ENCODE measurements around the gene EMC8. TPM values are rescaled to one million over a fixed set of nuclear protein-coding genes. Genes with fewer than 3 reads are reported as not detected.

Gene EMC8
- total RNA-seq, 4 donors from 2014 or later = 27.9 to 40.0 (median 31.8) TPM

- Histone ChIP-seq H3K9me3 (no peaks in the 10 kb centered on the region), H3K27me3 (no peaks in the 10 kb centered on the region), H3K4me1 (no peaks in the 10 kb centered on the region), H3K27ac (no peak overlapping the region), H3K4me3 (no peak overlapping the region), H3K36me3 (no peaks in the 10 kb centered on the region)
- 84% methylated on average over 7 of the region's 7 CpGs; no CpG with 5 or more reads in 1 of the 2 donors for WGBS, 2 donors (ENCODE audit: low coverage in 1 of 2)
- no peak for DNase-seq
- in situ Hi-C loops (cut with MboI; ENCODE audit: low pct_ligation_motif_present in 1 of 4, low pct_unique_long_range_greater_than_20kb in 1 of 4, low sequenced_read_pairs in 3 of 4) = no loop called here
- no peak for TF ChIP-seq EP300 (IDR thresholded peaks at IDR 0.05; ENCODE audit: low read depth)
- no peak for TF ChIP-seq CTCF (IDR thresholded peaks at IDR 0.05)
- TF ChIP-seq POLR2AphosphoS5 (IDR thresholded peaks at IDR 0.05) = no peak
- no peak for TF ChIP-seq POLR2A (IDR thresholded peaks at IDR 0.05)
- intact Hi-C loops (cut with DNase I; ENCODE audit: low total_unique reads) = no loop called here
Observed at GRCh38 chr16:85728879-85729278, 70.5 kb downstream of the EMC8 start.

Small RNA genes within 50 kb of the gene (small RNA-seq; reads per million reads assigned to genes)
- gene RNU1-103P = 0 reads per million in 4 donors

Other genes starting within 250 kb of the EMC8 start
- gene GSE1, start 186.2 kb downstream of the EMC8 start, total RNA-seq = 100 to 1,000 TPM; 100 to 139 (median 120) TPM
- 1 to 10 TPM in 2 of 4 donors, under 1 TPM in 1, not detected in 1; 1.00 to 4.4 (median 1.2) TPM for gene GINS2, start 110.6 kb downstream of the EMC8 start, total RNA-seq
- 1 to 10 TPM in 1 of 4 donors, under 1 TPM in 1, not detected in 2; 0.27 to 7.0 TPM for gene C16orf74, start 48.4 kb downstream of the EMC8 start, total RNA-seq
- 1,000 to 10,000 TPM in 2 of 4 donors, 100 to 1,000 TPM in 2; 635 to 1,115 (median 865) TPM for gene COX4I1, start 151 bp upstream of the EMC8 start, total RNA-seq
- 10 to 100 TPM; 20.7 to 70.7 (median 45.2) TPM for gene IRF8, start 99.6 kb upstream of the EMC8 start, total RNA-seq